COLO829 (cell line): ENCODE results near the gene MBNL1.
"Not testable (repeated sequence)": the region's sequence is repeated elsewhere in the genome, so short reads cannot be mapped to it uniquely, and the experiment has no call there.

Source experiments
- DNase-seq: peaks from one replicate; pipeline ENCODE4 v3.0.0; 2012; ENCODE audit warnings: low spot score

The MBNL1 gene

DNA sequence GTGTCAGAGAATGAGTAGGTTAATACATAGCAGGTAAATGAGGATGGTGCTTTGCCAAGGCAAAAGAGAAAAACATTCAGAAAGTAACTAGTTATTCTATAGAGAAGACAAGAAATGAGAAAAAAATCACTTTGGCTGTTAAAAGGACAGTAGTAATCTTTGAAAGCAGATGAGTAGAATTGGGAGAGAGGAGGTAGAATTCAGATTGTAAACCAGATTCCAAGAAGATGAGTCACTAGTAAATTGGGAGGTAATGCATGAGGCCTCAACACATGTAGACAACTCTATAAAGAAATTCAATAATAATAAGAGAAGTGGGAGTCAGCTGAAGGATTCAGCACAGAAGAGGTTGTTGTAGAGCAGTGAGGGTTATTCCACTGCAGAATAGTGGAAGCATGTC, 81.4 kb downstream of the MBNL1 start:
- DNase-seq = no peak

DNA sequence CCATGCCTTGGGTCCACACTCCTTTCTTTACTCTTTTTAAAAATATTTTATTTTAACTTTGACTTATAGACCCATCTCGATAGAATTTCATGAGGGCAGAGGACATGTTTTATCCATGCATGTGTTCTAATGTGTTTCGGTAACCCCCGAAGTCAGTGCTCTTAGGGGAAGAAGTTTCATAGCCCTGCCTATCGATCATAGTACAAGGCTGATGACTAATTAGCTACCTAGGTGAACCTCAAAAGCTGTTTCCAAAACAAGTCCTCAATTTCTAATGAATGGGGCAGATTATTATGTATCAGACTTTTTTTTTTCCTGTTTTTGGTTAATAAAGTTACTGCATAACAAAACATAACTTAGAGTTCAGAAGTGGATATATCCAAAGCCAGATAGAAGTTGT, 82.0 kb downstream of the MBNL1 start:
- DNase-seq = no peak

DNA sequence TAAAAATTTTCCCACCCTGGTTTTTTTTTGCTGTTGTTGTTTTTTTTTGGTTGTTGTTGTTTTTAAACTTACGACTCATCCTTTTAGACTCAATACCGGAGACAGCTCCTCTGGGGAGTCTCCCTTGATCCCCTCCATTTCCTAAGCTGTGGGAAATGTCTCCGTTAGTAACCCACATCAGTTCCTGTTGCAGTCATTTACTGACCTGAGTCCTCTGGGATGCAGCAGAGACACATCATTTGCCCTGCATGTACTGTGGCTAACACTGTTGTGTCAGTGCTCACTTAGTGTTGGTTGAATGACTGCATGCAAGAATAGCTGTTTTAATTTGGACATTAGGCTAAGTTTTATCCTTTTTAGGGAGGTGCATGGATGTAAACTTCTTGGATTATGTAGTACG, 83.8 kb downstream of the MBNL1 start:
- DNase-seq = no peak

DNA sequence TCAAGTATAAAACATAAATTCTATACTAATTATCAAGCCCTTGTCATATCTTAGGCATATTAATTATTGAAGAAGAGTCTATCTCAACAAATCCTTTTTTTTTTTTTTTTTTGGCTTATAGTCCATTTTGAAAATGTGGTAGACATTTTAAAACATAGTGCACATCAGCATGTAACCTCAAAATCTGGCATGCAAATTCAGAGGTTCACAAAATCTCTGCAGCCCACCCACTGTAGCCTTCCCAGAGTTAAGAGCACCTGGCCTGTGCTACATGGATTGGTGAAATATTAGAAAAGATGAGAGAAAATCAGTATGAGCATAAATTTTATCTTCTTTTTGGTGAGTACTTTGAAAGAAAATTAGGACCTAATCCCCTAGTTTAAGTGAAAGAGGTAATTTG, 84.8 kb downstream of the MBNL1 start:
- no peak for DNase-seq

DNA sequence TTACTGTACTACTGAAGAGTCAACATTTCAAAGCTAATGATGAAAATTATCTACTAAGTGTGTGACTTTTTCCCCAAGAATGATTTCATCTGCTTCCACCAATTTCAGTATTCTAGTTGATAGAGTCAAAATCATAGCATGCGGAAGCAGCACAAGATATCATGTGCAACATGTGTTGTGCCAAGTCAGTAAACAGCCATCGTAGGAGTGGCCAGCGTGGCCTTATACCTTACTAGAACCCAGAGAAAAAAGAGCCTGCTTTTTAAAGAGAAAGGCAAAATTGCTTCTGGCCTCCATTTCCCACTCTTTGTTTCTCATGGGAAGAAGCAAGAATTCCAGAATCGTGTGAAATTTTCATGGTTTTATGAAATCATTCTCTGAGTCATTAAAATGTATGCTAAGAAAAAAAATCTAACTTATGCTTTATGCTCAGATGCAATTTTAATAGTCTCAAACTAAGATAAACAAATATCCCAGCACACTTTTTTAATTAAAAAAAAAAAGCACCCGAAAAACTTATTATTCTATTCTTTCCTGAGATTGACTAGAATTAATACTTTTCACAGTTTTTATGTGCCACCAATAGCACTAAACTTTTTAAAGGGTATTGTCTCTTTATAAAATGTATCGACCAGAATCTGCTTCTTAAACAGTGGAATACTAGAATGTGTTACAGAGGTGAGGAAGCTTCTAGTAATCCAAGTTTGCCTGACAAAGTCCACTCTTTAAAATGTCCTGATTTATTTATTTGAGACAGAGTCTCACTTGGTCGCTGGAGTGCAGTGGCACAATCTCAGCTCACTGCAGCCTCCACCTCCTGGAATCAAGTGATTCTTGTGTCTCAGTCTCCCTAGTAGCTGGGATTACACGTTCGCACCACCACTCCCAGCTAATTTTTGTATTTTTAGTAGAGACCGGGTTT, 87.3 kb downstream of the MBNL1 start:
- no peak for DNase-seq

DNA sequence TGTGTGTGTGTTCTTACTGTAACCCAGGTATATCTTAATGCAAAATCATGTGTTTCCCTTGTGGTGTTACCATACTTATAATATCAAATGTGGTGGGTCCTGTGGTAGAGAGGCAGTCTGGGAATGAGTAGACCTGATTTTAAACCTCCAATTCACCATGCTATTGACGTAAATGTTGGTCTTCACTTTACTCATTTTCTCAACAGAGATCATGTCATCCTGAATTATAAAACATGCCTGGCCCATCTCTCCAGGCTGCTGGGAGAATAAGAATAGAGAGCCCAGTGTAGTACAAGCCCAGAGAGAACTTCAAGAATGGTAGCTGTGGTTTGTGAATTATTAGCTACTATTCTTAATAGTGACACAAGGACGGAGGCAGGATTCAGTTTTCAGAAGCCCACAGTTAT, 88.1 kb downstream of the MBNL1 start:
- no peak for DNase-seq

DNA sequence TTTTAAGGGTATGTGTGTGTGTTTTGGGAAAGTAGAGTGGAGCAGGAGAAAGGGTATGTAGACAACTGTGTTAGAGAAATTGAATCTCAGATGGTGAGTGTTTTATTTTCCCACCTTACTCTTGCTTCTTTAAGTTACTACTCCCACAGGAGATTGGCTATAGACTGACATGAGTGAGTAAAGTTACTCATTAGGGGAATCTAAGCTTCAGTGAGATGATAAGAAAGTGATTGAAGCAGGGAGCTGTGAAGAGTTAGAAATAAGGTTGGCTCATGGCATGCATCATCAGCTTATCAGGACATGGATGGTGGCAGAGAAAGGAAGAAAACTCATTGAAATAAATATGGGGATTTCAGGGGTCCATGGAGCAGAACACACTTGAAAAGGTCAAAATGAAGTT, 88.9 kb downstream of the MBNL1 start:
- DNase-seq = no peak

DNA sequence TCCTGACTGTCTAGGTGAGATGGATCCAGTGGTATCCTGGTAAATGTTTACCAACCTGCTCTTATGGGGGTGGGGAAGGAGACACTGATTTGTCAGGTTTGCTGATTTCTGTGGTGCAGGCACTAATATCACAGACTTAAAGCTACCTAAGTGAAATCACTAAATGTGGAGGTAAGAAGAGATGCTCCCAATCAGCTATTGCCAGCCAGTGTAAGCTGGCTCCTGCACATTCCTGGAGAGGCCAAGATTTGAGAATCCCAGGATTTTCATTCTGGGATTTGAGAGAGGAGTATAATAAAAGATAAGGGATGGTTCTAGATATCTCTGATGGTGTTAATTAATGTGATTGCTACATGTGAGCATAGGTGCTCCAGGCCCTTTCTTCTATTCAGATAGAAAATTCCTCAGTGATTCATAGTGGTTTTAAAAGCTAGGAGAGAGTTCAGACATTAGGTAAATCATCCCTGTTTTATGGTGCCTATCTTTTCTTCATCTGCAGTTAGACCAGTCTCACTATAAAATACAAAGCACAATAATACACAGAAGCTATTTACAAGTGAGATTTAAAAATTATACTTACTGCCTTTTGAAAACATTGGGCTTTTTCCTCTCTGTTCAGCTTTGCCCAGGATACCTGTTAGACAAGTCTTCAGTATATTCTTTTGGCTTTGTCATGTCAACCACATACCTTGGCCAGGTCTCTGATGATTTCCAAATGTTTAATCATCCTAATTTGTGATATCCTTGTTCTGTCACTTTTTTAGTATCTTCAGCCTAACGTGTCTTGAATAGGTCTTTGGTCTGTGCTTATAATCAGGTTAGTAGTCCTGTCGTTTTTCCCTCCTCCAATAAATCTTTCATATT, 90.9 kb downstream of the MBNL1 start:
- DNase-seq = no peak

DNA sequence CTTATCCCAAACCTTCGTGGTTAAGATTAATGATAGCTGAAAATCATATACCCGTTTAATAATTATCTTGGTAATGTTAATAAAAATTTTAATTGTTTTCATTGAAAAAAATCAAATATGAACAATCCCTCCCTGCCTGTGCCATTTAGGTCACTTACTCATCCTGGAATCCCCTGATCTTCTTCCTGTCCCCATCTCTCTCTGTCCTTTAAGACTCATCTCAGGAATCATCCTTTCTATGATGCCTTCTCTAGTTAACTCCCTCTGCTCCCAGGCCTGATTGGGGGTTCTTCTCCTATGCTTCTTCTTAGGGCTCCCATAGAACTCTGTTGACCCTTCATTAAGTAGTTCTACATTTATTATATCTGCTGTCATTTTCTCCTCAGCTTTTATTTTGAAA, 91.6 kb downstream of the MBNL1 start:
- DNase-seq = no peak

DNA sequence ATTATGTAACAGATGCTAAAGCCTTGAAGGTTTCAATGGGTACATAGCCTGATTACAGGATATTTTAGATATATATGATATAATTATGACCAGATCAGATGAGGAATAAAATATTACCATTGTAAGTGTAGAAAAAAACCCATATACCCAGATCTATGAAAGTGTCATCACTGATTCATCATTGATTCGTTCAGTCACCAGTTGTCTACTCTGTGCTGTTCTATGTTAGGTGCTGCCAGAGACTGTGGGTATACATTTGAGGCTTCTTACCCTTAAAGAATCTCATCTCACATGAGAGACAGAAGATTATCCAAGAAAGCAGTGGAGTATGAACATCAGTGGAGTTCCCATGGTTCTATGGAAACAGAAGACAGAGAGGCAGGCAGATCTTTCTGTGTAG, 92.2 kb downstream of the MBNL1 start:
- no peak for DNase-seq

DNA sequence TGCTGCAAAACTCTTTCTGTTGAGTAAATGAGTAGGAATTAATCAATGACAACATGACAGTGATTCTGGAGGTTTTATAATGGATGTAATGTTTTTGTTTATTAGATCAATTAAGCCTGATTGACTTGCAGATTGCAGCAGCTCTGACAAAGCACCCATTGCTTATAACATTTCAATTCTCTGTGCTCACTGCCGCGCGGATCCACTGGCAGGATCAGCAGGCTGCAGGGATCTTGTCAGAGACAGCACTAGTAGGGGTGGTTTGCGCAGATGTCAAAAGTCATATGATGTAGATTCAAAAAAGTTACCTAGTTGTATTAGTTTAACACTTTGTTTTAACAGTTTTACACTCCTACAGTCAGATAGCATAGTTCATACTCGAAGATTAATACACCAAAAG, 93.4 kb downstream of the MBNL1 start:
- no peak for DNase-seq

DNA sequence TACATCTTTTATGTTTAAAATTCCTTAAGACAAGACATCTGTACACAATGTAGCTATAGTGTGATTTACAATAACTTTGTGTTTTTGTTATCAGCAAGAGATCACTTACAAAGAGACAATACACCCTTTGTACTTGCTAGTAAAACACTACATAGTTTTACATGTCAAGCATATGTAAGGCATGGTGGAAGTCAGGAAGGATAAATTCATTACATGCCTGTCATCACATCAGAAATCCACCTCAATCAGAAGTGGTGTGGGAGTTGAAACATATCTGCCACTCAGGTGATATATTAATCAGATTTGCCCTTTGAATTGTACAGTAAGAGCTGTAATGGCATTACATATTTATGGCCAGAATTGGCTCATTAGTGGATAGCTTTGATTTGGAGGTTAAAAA, 95.5 kb downstream of the MBNL1 start:
- no peak for DNase-seq

DNA sequence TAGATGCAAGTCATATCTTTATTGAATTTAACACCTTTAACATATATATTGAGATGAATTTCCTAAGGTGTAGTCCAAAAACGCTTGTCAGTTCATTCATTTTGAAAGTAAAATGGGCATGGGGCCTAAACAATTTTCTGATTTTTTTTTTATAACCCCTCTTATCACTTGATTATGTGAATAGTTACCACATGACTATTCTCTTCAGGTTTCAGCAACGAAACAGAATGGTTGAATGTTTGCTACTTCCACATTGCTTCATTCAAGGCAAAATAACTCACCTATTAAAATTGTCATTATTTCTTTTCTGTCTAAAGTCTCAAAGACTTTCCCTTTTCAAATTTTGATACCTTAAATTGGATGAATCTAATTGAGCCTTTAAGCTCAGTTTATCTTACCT, 96.4 kb downstream of the MBNL1 start:
- DNase-seq = no peak

DNA sequence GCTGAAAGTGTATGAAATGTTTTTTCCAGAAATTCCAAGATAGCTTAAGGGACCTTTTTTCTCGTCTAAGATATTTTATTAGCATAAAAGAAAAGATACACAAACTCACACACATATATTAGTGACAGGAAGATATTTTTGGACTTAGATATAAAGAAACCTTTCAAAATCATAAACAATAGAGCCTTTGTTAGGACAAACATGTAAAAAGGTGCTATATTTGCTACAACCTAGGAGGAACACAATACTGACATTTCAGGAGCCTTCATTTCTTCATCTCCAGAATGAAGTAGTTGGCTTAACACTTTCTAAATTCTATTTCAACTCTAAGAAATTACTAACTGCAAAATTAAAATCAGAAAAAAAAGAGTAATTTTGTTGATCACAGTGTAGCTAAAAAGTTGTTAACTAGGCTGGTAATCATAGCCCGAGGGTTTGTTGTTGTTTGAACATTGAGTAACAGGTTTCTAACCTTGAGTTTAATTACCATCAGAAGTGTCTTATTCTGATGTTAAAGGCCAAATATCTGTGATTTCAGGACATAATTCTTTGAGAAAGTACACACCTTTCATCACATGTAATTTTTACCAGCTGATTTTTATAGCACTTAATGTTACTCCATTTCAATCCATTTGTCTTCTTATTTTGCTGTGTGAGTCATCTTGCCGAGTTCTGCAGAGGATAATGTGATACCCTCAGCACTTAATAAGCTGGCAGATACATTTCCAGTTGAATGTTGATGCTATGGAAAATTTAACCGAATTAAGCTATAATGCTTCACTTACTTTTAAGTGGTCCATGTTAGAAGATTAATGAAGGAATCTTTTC, 97.3 kb downstream of the MBNL1 start:
- DNase-seq = no peak

DNA sequence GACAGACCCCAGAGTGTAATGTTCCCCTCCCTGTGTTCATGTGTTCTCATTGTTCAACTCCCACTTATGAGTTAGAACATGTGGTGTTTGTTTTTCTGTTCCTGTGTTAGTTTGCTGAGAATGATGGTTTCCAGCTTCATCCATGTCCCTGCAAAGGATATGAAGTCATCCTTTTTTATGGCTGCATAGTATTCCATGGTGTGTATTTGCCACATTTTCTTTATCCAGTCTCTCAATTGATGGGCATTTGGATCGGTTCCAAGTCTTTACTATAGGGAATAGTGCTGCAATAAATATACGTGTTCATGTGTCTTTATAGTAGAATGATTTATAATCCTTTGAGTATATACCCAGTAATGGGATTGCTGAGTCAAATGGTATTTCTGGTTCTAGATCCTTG, 98.5 kb downstream of the MBNL1 start:
- DNase-seq = not testable (repeated sequence)

DNA sequence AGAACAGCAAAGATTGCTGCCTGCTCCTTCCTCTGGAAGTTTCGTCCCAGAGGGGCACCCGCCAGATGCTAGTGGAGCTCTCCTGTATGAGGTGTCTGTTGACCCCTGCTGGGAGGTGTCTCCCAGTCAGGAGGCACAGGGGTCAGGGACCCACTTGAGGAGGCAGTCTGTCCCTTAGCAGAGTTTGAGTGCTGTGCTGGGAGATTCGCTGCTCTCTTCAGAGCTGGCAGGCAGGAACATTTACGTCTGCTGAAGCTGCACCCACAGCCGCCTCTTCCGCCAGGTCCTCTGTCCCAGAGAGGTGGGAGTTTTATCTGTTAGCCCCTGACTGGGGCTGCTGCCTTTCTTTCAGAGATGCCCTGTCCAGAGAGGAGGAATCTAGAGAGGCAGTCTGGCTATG, 103.9 kb downstream of the MBNL1 start:
- not testable (repeated sequence) for DNase-seq

DNA sequence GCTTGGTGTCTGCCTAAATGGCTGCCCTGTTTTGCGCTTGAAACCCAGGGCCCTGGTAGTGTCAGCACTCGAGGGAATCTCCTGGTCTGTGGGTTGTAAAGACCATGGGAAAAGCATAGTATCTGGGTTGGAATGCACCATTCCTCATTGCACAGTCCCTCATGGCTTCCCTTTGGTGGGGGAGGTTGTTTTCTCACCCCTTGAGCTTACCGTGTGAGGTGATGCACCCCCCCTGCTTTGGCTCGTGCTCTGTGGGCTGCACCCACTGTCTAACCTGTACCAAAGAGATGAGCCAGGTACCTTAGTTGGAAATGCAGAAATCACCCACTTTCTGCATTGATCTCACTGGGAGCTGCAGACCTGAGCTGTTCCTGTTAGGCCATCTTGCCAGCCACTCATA, 104.7 kb downstream of the MBNL1 start:
- no peak for DNase-seq

DNA sequence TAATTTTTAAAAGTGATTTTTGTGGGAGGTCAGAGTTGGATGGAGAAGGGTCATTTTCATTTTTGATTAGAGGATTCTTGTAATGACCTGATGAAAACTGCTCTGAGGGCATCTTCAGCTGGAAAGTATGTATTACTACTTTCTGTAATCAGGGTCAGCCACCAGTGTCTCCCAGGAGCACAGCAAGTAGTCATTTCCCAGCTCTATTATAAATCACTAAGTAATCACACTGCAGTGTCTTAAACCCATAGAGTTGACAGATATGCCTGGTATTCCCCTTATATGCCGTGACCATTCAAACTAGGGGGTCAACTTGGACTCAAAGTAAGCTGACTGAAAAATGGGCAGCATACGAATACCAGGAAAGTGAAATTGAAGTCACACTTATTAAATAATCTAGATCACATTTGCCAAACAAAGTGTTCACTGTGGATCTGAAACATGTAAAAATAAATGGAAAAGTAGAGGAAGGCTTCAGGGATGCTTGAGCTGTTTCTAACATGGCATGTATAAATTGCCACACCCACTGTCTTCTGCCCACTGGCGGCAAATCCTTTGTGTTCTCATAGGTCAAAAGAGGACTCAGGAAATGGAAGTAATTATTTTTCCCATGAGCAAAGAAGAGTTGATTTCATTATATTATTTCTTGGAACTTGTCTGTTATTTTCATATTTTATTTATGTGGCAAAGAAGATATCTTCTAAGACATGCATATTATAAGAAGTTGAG, 105.7 kb downstream of the MBNL1 start:
- DNase-seq = no peak

DNA sequence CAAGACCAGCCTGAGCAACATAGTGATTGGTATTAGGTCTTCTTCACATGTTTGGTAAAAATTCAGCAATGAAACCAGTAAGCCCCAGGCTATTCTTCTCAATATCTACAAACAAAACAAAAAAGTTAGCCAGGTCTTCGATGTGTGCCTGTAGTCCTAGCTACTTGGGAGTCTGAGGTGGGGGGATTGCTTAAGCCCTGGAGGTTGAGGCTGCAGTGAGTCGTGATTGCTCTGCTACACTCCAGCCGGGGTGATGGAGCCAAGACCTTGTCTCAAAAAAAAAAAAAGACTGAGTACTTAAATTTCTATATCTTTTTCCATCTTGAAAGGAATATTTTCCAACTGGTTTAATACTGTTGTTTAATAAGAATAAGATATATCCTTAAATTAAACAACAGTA, 106.8 kb downstream of the MBNL1 start:
- DNase-seq = no peak

DNA sequence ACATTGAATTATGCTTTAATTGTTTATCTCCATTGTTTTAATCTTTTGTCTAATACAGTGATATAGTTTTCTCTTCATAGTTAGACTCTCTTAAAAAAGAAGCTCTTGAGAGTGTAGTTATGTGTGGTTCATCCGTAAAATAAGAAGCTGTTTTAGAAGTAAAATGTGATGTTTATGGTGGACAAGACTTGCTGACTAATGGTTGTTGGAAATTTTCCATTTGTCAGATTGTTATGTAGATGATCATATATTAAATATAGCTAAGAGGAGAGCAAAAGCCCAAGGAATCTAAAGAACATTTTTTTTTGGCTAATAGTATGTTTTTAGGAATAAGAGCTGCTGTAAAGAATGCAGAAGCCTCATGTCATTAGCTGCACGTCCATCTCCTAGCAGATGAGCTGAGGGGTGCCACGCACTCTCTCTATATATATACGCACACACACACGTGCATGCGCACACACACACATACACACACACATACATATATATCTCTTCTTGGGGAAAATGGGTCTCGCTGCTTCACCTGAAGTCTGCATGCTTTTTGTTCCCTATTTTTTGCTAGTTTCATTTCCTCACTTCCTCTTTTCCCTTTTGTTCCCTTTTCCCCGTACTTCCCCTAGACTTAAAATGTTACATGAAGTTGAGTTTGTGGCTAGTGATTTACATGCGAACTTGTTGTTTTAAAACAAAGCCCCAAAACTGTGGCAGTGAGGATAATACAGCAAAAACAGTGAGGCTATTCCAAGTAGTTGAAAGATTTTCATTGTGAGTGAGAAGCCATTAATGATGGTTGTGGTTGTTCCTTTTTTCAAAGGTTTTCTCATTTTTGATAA, 107.8 kb downstream of the MBNL1 start:
- DNase-seq = no peak

DNA sequence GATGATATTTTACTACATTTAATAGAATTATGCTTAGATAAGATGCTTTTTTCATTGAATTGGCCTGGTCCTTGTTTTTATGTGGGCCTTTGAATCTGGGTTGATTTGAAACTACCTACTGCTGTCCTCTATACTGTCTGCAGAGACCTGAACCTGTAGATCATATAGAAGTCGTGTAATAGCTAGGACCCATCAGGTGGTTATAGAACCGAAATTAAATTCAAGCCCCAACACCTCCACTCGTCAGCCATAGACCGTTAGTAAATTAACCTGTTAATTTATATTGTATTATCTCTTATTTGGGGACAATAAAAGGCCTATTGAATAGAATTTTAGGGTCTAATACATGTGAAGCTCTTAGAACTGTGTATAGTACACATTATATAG, 108.4 kb downstream of the MBNL1 start:
- DNase-seq = no peak
